K562 (cell line): ENCODE measurements around the gene TRABD2B. TPM values are rescaled to one million over a fixed set of nuclear protein-coding genes. Genes with fewer than 3 reads are reported as not detected.
A peak's percentile ranks its signal among the peaks of the same experiment; 100 is the strongest.

Experiments used
- ATAC-seq: fragments of 200-7000 bp; cut with Tn5 transposase; 3 replicates; pipeline ENCODE4 v1.9.1; 2020; ENCODE audit warnings: moderate library complexity
- BruUV-seq: library from RNA; stranded (reverse); fragments of 400-500 nt; replicated peaks from 2 replicates; lab custom pipeline; 2021; lab: Mats Ljungman, UMichigan
- CTCF ChIA-PET: fragments of 300-600 bp; formaldehyde crosslinking; extraction: SDS; loops from one replicate; lab custom pipeline; 2021; ENCODE audit warnings: low intra/inter-chr PET ratio; lab: Yijun Ruan, JAX
- POLR2A ChIA-PET: fragments of 300-600, 350-650 bp; sonication (Branson Sonifier 250); formaldehyde crosslinking; extraction: SDS; loops from one replicate; lab custom pipeline; 2021; ENCODE audit warnings: antibody characterized with exemption, inconsistent platforms; lab: Yijun Ruan, JAX
- DNase-seq, 4 experiments: peaks; one replicate each; pipeline versions ENCODE4 v3.0.0 to v3.0.0-alpha.2; 2011 to 2018; ENCODE audit warnings: low spot score in 3 of 4, mixed read lengths in 3 of 4; ENCODE audit errors: extremely low read depth in 1 of 4
- FAIRE-seq: peaks from 2 replicates; lab custom pipeline; 2011; peaks lifted over from hg19 to GRCh38; lab: Jason Lieb, UNC
- H2AFZ ChIP-seq: 2 replicates; pipeline ENCODE4 v1.6.0; 2011; ENCODE audit warnings: low read depth, low read length, control low read depth, inconsistent platforms
- H3K27ac ChIP-seq: fragments of 200-600 bp; 3 replicates; pipeline ENCODE4 v1.8.0; 2011; ENCODE audit warnings: low read depth, mild to moderate bottlenecking, control low read depth, inconsistent platforms, low read length, moderate library complexity, mixed read lengths; ENCODE audit errors: extremely low read depth
- H3K27me3 ChIP-seq, 2 experiments: fragments of 300-600 bp in 1 of 2; 2 replicates in 1 of 2; 3 replicates in 1 of 2; pipeline versions ENCODE4 v1.6.0 to v1.8.0; 2011; ENCODE audit warnings: inconsistent platforms in 2 of 2, low read length in 2 of 2, mild to moderate bottlenecking in 1 of 2, mixed read lengths in 1 of 2, moderate library complexity in 1 of 2; ENCODE audit not compliant: control insufficient read depth in 2 of 2, insufficient read depth in 2 of 2
- H3K36me3 ChIP-seq: fragments of 300-600 bp; 3 replicates; pipeline ENCODE4 v1.8.0; 2011; ENCODE audit warnings: mild to moderate bottlenecking, low read length, inconsistent platforms; ENCODE audit not compliant: control insufficient read depth, insufficient read depth
- H3K4me1 ChIP-seq, 2 experiments: fragments of 200-600 bp in 1 of 2; replicated peaks in 1 of 2; 2 replicates in 1 of 2; 3 replicates in 1 of 2; pipeline versions ENCODE4 v1.5.1 to v1.8.0; 2011; ENCODE audit warnings: inconsistent platforms in 2 of 2, low read length in 2 of 2, mild to moderate bottlenecking in 1 of 2, mixed read lengths in 1 of 2, moderate library complexity in 1 of 2; ENCODE audit not compliant: control insufficient read depth in 2 of 2, insufficient read depth in 2 of 2
- H3K4me2 ChIP-seq: 2 replicates; pipeline ENCODE4 v1.6.1; 2011; ENCODE audit warnings: low read length, control low read depth, inconsistent platforms, mixed read lengths; ENCODE audit not compliant: insufficient read depth
- H3K4me3 ChIP-seq: fragments of 200-600 bp; sonication (generic), shearing (Covaris generic); 2 replicates; pipeline ENCODE4 v1.5.1; 2016; ENCODE audit warnings: control low read depth, inconsistent platforms
- H3K79me2 ChIP-seq: fragments of 200-600 bp; 3 replicates; pipeline ENCODE4 v1.8.0; 2011; ENCODE audit warnings: low read length, inconsistent platforms; ENCODE audit not compliant: control insufficient read depth, insufficient read depth
- H3K9ac ChIP-seq, 2 experiments: 2 replicates each; pipeline versions ENCODE4 v1.6.0 to v1.6.1; 2011; ENCODE audit warnings: low read depth in 2 of 2, low read length in 2 of 2, control low read depth in 1 of 2, inconsistent platforms in 1 of 2, mild to moderate bottlenecking in 1 of 2, mixed read lengths in 1 of 2; ENCODE audit not compliant: insufficient read depth in 1 of 2
- H3K9me1 ChIP-seq: one replicate; pipeline ENCODE4 v1.6.0; 2011; ENCODE audit warnings: inconsistent platforms, mild to moderate bottlenecking, low read length, moderate library complexity; ENCODE audit not compliant: control insufficient read depth, insufficient read depth
- H3K9me3 ChIP-seq: replicated peaks from 2 replicates; pipeline ENCODE4 v1.5.1; 2011; ENCODE audit warnings: low read depth, low read length, inconsistent platforms; ENCODE audit not compliant: control insufficient read depth, insufficient read depth
- H4K20me1 ChIP-seq: replicated peaks from 2 replicates; pipeline ENCODE4 v1.6.1; 2011; ENCODE audit warnings: low read length, inconsistent platforms, mixed read lengths; ENCODE audit not compliant: control insufficient read depth, insufficient read depth
- GTF2E2 ChIP-seq: fragments of 200-800 bp; sonication (Bioruptor generic); IDR thresholded peaks from 2 replicates; pipeline ENCODE4 v1.6.1; 2016; ENCODE audit warnings: missing genetic modification characterization, missing compliant biosample characterization
- NFIC ChIP-seq: fragments of 450-650 bp; IDR thresholded peaks from 2 replicates; pipeline ENCODE4 v1.6.1; 2017; ENCODE audit warnings: mild to moderate bottlenecking, inconsistent platforms
- ZKSCAN1 ChIP-seq: fragments of 150-350 bp; IDR thresholded peaks from 2 replicates; pipeline ENCODE4 v1.6.1; 2016; ENCODE audit warnings: low read depth, low read length
- WGBS: fragments of 100-300 bp; shearing (Covaris generic); methylation state at CpG from one replicate; pipeline ENCODE4 v1.1.6; 2016; ENCODE audit warnings: low coverage, mixed read lengths; ENCODE audit not compliant: insufficient coverage; ENCODE audit errors: missing lambda C conversion rate; 5-methylcytosine and 5-hydroxymethylcytosine counted together
- in situ Hi-C: fragments of 300-500 bp; cut with MboI; formaldehyde crosslinking; loops from 4 replicates; pipeline ENCODE4 v1.15.0; 2018; ENCODE audit warnings: inconsistent platforms, mixed read lengths
- intact Hi-C: fragments of 100-400 bp; cut with micrococcal nuclease; formaldehyde crosslinking; loops from 2 replicates; pipeline ENCODE4 v1.14.2; 2022
- polyA plus RNA-seq, 8 experiments: library from polyadenylated mRNA; depleted of rRNA in 4 of 8; stranded (reverse) in 5 of 8; unstranded in 3 of 8; fragments of >200 nt; fragmentation: Nextera tagmentation in 2 of 8; fragmentation: Illumina TruSeq in 1 of 8; extraction: Ambion mirVana in 2 of 8; extraction: Trizol in 1 of 8; gene quantifications; 2 replicates each; pipeline versions ENCODE4 v1.2.1 to v1.2.3, GENCODE V29; 2011 to 2014; ENCODE audit warnings: inconsistent platforms in 1 of 8, missing spikeins in 1 of 8
- total RNA-seq, 7 experiments: library from RNA; depleted of rRNA in 6 of 7; stranded (reverse); fragments of >200 nt in 6 of 7; fragmentation: Illumina TruSeq in 2 of 7; extraction: Trizol in 2 of 7; gene quantifications; 2 replicates each; pipeline versions ENCODE4 v1.2.1 to v1.2.3, GENCODE V29; 2011 to 2021; ENCODE audit warnings: low replicate concordance in 1 of 7
- TF ChIP-seq, protein P1 (sequence below): sonication (generic); formaldehyde crosslinking; IDR thresholded peaks from 2 replicates; pipeline ENCODE4 v1.8.1; 2023; ENCODE audit warnings: mild to moderate bottlenecking, missing genetic modification reagents

The TRABD2B gene
- total and polyA plus RNA-seq, 9 of the 15 experiments (the other 6 are each of a cell fraction or from before 2014, with no cell fraction given): not detected

- H3K9ac ChIP-seq: no peak overlapping the region; a peak in 1 of 4 replicates
- TF ChIP-seq, protein P1, sequence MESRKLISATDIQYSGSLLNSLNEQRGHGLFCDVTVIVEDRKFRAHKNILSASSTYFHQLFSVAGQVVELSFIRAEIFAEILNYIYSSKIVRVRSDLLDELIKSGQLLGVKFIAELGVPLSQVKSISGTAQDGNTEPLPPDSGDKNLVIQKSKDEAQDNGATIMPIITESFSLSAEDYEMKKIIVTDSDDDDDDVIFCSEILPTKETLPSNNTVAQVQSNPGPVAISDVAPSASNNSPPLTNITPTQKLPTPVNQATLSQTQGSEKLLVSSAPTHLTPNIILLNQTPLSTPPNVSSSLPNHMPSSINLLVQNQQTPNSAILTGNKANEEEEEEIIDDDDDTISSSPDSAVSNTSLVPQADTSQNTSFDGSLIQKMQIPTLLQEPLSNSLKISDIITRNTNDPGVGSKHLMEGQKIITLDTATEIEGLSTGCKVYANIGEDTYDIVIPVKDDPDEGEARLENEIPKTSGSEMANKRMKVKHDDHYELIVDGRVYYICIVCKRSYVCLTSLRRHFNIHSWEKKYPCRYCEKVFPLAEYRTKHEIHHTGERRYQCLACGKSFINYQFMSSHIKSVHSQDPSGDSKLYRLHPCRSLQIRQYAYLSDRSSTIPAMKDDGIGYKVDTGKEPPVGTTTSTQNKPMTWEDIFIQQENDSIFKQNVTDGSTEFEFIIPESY: no peak
- 0 out of 2 replicates have a peak, but pooled peaks have one; percentile 30 for TF ChIP-seq NFIC
- TF ChIP-seq ZKSCAN1: 0 out of 2 replicates have a peak, but pooled peaks have one; percentile 23
- no peak for TF ChIP-seq GTF2E2 (tag)
- in situ Hi-C loops: loop anchor here (25.0 kb wide), 1 partner anchor 445 kb away; the partner anchor contains the start of gene SLC5A9
- POLR2A ChIA-PET: no interaction called here
- BruUV-seq: no TSS peak
- CTCF ChIA-PET: no interaction called here
- no peak overlapping the region for H2AFZ ChIP-seq
- no peak overlapping the region for H3K4me3 ChIP-seq
- no peak for FAIRE-seq
- no peak for DNase-seq
- H3K27ac ChIP-seq: no peak overlapping the region
- H3K9me1 ChIP-seq: no peaks in the 10 kb centered on the region
- no peaks in the 10 kb centered on the region for H3K79me2 ChIP-seq
- intact Hi-C loops: no loop called here
- peaks cover 0 to 6% of the 10 kb centered on the region in 2 experiments; a peak in 1 of 5 replicates for H3K4me1 ChIP-seq
- H3K9me3 ChIP-seq: no peaks in the 10 kb centered on the region
- H3K27me3 ChIP-seq: peaks cover 3 to 66% of the 10 kb centered on the region in 2 experiments; a peak in 3 of 5 replicates
- ATAC-seq: no peak
- peaks cover 16% of the 10 kb centered on the region for H4K20me1 ChIP-seq
- H3K4me2 ChIP-seq: no peak overlapping the region
- 2% methylated on average over 12 of the region's 12 CpGs for WGBS
- no peaks in the 10 kb centered on the region for H3K36me3 ChIP-seq
Measured at GRCh38 chr1:47766832-47767740, 230.1 kb downstream of the TRABD2B start.
